Subcutaneous adipose tissue (tissue), 4 donors: Measurements from ENCODE around the gene ACAT1. TPM values are rescaled to one million over a fixed set of nuclear protein-coding genes. Genes with fewer than 3 reads are reported as not detected.

Experiments
- small RNA-seq: library from RNA; depleted of rRNA; stranded (forward); fragments of <200 nt; gene quantifications from one replicate; pipeline ENCODE3, GENCODE V24; 2016
- total RNA-seq, 4 donors: library from RNA; depleted of rRNA; stranded (reverse); fragments of >200 nt; gene quantifications; one replicate each; pipeline ENCODE4 v1.1.0, GENCODE V29; 2016
- TF ChIP-seq, protein P1 (sequence below): fragments of 450-650 bp; IDR thresholded peaks from one replicate; pipeline ENCODE4 v1.5.1; 2016; ENCODE audit warnings: low read depth, mild to moderate bottlenecking, control low read depth, antibody characterized with exemption, moderate library complexity

ACAT1 gene
- total RNA-seq, 4 donors from 2014 or later: 199 to 330 (median 241) TPM

DNA sequence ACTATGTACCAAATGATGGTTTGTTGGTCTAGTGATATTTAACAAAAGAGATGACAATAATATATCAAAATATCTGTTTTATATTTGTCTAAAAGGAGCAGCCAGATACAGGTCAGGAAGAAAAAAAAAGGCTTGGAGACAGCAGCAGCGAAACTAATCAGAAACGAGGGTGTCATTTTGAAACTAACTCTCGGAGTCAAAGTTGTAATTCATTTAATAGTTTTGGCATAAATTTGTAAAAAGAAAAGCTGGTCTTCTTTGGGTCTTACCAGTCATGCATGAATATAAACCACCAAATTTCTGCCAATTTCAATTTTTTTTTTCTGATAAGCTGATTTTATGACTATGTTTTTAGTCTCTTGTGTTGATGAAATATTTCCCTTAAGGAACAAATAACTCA lies 75.5 kb downstream of the ACAT1 start:
- TF ChIP-seq, protein P1, sequence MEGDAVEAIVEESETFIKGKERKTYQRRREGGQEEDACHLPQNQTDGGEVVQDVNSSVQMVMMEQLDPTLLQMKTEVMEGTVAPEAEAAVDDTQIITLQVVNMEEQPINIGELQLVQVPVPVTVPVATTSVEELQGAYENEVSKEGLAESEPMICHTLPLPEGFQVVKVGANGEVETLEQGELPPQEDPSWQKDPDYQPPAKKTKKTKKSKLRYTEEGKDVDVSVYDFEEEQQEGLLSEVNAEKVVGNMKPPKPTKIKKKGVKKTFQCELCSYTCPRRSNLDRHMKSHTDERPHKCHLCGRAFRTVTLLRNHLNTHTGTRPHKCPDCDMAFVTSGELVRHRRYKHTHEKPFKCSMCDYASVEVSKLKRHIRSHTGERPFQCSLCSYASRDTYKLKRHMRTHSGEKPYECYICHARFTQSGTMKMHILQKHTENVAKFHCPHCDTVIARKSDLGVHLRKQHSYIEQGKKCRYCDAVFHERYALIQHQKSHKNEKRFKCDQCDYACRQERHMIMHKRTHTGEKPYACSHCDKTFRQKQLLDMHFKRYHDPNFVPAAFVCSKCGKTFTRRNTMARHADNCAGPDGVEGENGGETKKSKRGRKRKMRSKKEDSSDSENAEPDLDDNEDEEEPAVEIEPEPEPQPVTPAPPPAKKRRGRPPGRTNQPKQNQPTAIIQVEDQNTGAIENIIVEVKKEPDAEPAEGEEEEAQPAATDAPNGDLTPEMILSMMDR: no peak

Small RNAs within 50 kb of the gene (small RNA-seq; reads per million reads assigned to genes)
- 0.49 reads per million for gene RF00019

Other genes with a start within 250 kb of the ACAT1 start
- gene RAB39A, start 193.1 kb upstream of the ACAT1 start, total RNA-seq: 1 to 10 TPM in 3 of 4 donors, not detected in 1; 3.1 to 4.8 (median 3.3) TPM
- 10 to 100 TPM; 20.4 to 41.6 (median 32.8) TPM for gene CUL5, start 112.7 kb upstream of the ACAT1 start, total RNA-seq
- gene NPAT, start 101.1 kb downstream of the ACAT1 start, total RNA-seq: 10 to 100 TPM; 16.1 to 22.8 (median 20.6) TPM
- gene ATM, start 101.5 kb downstream of the ACAT1 start, total RNA-seq: 100 to 1,000 TPM in 2 of 4 donors, 10 to 100 TPM in 2; 72.9 to 109 (median 102) TPM